Adrenal gland (tissue), 12 donors: Measurements from ENCODE around the gene XIRP1. TPM values are rescaled to one million over a fixed set of nuclear protein-coding genes. Genes with fewer than 3 reads are reported as not detected.

Experiments used
- DNase-seq, 7 donors: peaks; one replicate each; pipeline ENCODE4 v3.0.0-alpha.2; 2019 to 2020
- H3K27ac ChIP-seq, 5 donors: fragments of 200-600 bp; sonication (generic) in 4 of 5; 1 replicate in 3 of 5; 2 replicates in 2 of 5; pipeline versions ENCODE4 v1.5.1 to v1.8.0; 2016 to 2020; ENCODE audit warnings: mild to moderate bottlenecking in 1 of 5
- H3K27me3 ChIP-seq: fragments of 200-600 bp; 2 replicates; pipeline ENCODE4 v1.8.0; 2021
- H3K36me3 ChIP-seq, 2 donors: fragments of 200-600 bp; replicated peaks in 1 of 2; 1 replicate in 1 of 2; 2 replicates in 1 of 2; pipeline versions ENCODE4 v1.5.1 to v1.8.0; 2018 to 2022
- H3K4me1 ChIP-seq, 2 donors: fragments of 200-600 bp; replicated peaks in 1 of 2; 1 replicate in 1 of 2; 2 replicates in 1 of 2; pipeline versions ENCODE4 v1.5.1 to v1.8.0; 2018 to 2021
- H3K4me3 ChIP-seq, 4 donors: fragments of 200-600 bp; sonication (generic) in 3 of 4; one replicate each; pipeline ENCODE4 v1.5.1; 2016 to 2018
- H3K9me3 ChIP-seq, 3 donors: fragments of 200-600 bp; sonication (generic) in 1 of 3; replicated peaks in 1 of 3; 1 replicate in 2 of 3; 2 replicates in 1 of 3; pipeline versions ENCODE4 v1.5.1 to v1.8.0; 2016 to 2021
- CTCF ChIP-seq, 6 experiments: fragments of 450-650 bp in 4 of 6; fragments of 200-600 bp in 2 of 6; sonication (generic) in 1 of 6; IDR thresholded peaks; 1 replicate in 5 of 6; 2 replicates in 1 of 6; pipeline versions ENCODE4 v1.5.1 to v1.8.0; 2016 to 2021; ENCODE audit warnings: antibody characterized with exemption in 6 of 6, mild to moderate bottlenecking in 2 of 6, moderate library complexity in 1 of 6
- POLR2A ChIP-seq, 2 donors: fragments of 450-650 bp; IDR thresholded peaks; one replicate each; pipeline ENCODE4 v1.6.1; 2017; ENCODE audit warnings: antibody characterized with exemption in 2 of 2, mild to moderate bottlenecking in 2 of 2, moderate library complexity in 1 of 2
- WGBS, 4 donors: extraction: QIAGEN DNeasy Blood & Tissue Kit in 2 of 4; methylation state at CpG; one replicate each; pipeline versions ENCODE4 v1.1.5 to v1.1.7; 2013 to 2017; 5-methylcytosine and 5-hydroxymethylcytosine counted together
- intact Hi-C, 2 donors: fragments of 100-400 bp; cut with DNase I; formaldehyde crosslinking; loops; one replicate each; pipeline versions ENCODE4 v1.14.1 to v1.15.0; 2022 to 2023
- polyA plus RNA-seq, 3 donors: library from polyadenylated mRNA; stranded (reverse); fragments of 200-250 nt in 2 of 3; fragments of 350-450 nt in 1 of 3; fragmentation: Illumina TruSeq in 1 of 3; extraction: RNeasy Lipid Tissue Mini Kit (QIAGEN cat#74804) in 1 of 3; gene quantifications; one replicate each; pipeline ENCODE4 v1.2.3, GENCODE V29; 2013 to 2014
- total RNA-seq, 9 donors: library from RNA; depleted of rRNA in 4 of 9; stranded (reverse); fragments of >200 nt in 4 of 9; fragments of 120-200 nt in 1 of 9; fragmentation: NEBNext Ultra II Directional in 1 of 9; extraction: Animal tissue kit (Norgen Biotek cat#: 25700) in 1 of 9; gene quantifications; one replicate each; pipeline versions ENCODE4 v1.1.0 to v1.2.4, GENCODE V29; 2013 to 2023
- donor health status: healthy with polysubstance abuse.
- donor health status: Bipolar disorder and iron deficiency.
- donor health status: DM: yes; HTN: yes; CAD: no.
- donor health status: DM: no; HTN: no; CAD: no.
- donor health status: DM: no; HTN: no; CAD: no.
- donor health status: DM: yes; HTN: yes; CAD: no.

Gene XIRP1
- total and polyA plus RNA-seq, 12 donors: under 0.01 to 0.48 (median 0.21) TPM; not detected in 6

DNA sequence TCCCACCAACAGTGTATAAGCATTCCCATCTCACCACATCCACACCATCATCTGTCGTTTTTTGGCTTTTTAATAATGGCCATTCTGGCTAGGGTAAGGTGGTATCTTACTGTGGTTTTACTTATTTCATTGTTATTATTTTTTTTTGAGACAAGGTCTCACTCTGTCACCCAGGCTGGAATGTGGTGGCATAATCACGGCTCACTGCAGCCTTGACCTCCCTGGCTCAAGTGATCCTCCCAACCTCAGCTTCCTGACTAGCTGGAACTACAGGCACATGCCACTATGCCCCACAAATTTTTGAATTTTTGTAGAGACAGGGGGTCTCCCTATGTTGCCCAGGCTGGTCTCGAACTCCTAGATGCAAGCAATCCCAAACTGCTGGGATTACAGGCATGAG is 28.0 kb downstream of the XIRP1 start:
- 67 to 79% (median 75%) methylated on average over 3 of the region's 3 CpGs for WGBS, 4 donors
- DNase-seq: peak in 2 of 7 donors; percentile 37 to 54
- intact Hi-C loops: no loop called here
- Histone ChIP-seq H3K27me3 (no peaks in the 10 kb centered on the region), H3K27ac (no peak overlapping the region), H3K36me3 (no peaks in the 10 kb centered on the region), H3K4me1 (peaks cover 0 to 19% of the 10 kb centered on the region in 2 donors), H3K4me3 (no peak overlapping the region), H3K9me3 (no peaks in the 10 kb centered on the region)
- TF ChIP-seq CTCF (IDR thresholded peaks at IDR 0.05): no peak
- TF ChIP-seq POLR2A (IDR thresholded peaks at IDR 0.05): no peak

DNA sequence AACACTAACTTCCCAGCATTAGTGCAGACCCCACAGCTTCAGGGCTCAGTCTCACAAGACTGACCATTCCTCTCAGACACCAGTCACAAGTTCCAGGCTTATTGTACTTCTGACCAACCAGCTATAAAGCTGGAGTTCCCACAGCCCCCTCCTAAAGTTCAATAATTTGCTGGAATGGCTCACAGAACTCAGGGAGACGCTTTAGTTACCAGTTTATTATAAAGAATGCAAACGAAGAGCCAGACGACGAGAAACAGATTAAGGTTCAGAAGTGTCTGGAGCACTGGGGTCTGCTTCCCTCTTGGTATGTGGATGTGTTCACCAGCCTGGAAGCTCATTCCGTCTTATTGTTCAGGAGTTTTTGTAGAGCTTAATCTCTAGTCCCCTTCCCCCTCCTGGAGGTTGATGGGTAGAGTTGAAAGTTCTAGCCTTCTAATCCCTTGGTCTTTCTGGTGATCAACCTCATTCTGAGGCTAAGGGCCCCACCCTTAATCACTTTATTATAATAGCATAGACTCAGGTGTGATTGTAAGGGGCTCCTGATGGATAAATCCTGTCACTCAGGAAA is 34.2 kb downstream of the XIRP1 start:
- WGBS, 4 donors: 64 to 75% (median 72%) methylated on average over 5 of the region's 5 CpGs
- no peaks in the 10 kb centered on the region for H3K36me3 ChIP-seq
- no peak overlapping the region for H3K4me3 ChIP-seq
- H3K27ac ChIP-seq: no peak overlapping the region
- DNase-seq: peak in 1 of 7 donors; percentile 24
- H3K9me3 ChIP-seq: no peaks in the 10 kb centered on the region
- TF ChIP-seq CTCF (IDR thresholded peaks at IDR 0.05): no peak
- TF ChIP-seq POLR2A (IDR thresholded peaks at IDR 0.05): no peak
- peaks cover 0 to 16% of the 10 kb centered on the region in 2 donors for H3K4me1 ChIP-seq
- no peaks in the 10 kb centered on the region for H3K27me3 ChIP-seq
- intact Hi-C loops: no loop called here

DNA sequence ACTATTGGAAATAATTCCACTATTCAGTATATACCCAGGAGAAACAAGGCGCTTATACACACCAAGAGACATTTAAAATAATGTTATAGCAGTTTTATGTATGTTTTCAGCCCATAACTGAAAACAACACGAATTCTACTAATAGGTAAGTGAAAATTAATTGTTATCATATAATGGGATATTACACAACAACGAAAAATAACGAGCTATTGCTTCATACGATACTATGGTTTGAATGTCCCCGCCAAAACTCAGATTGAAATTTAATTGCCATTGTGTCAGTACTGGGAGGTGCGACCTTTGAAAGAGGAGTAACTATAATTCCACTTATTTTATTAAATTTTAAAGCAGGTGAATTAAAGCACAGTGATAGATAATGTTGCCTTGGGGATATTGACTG is 35.0 kb downstream of the XIRP1 start:
- peaks cover 0 to 16% of the 10 kb centered on the region in 2 donors for H3K4me1 ChIP-seq
- intact Hi-C loops: no loop called here
- no peak for DNase-seq
- no peaks in the 10 kb centered on the region for H3K36me3 ChIP-seq
- no peaks in the 10 kb centered on the region for H3K9me3 ChIP-seq
- TF ChIP-seq POLR2A (IDR thresholded peaks at IDR 0.05) (no peak), CTCF (IDR thresholded peaks at IDR 0.05) (no peak)
- no peaks in the 10 kb centered on the region for H3K27me3 ChIP-seq
- no peak overlapping the region for H3K4me3 ChIP-seq
- no peak overlapping the region for H3K27ac ChIP-seq
- WGBS, 4 donors: 80 to 90% (median 87%) methylated on average over 7 of the region's 7 CpGs

DNA sequence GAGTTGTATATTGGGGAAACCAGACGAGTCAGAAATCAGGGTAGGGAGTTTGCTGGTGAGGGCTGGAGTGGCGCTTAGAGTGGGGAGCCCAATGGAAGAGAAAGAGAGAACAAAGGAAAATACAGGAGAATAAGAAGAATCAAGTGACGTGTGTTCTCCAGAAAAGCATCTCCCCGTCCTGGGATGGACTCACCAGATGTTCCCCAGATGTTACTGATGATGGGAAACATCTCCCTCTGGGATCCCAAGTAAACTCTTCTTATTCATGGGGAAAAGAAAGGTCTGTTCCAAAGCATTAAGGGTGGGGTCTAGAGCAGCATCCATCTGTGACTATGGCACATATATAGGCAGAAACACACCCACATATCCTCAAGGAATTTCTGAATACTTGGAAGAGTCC is 36.0 kb downstream of the XIRP1 start:
- H3K9me3 ChIP-seq: no peaks in the 10 kb centered on the region
- WGBS, 4 donors: 78 to 90% (median 84%) methylated on average over 4 of the region's 4 CpGs
- no peak overlapping the region for H3K27ac ChIP-seq
- no peak overlapping the region for H3K4me3 ChIP-seq
- intact Hi-C loops: no loop called here
- no peaks in the 10 kb centered on the region for H3K36me3 ChIP-seq
- peak in 1 of 7 donors; percentile 45 for DNase-seq
- H3K4me1 ChIP-seq: peaks cover 8 to 22% of the 10 kb centered on the region in 2 donors
- H3K27me3 ChIP-seq: no peaks in the 10 kb centered on the region
- TF ChIP-seq CTCF (IDR thresholded peaks at IDR 0.05) (no peak), POLR2A (IDR thresholded peaks at IDR 0.05) (no peak)
